H9 (cell line): ENCODE results near the gene UPF3B. TPM values are rescaled to one million over a fixed set of nuclear protein-coding genes. Genes with fewer than 3 reads are reported as not detected.

Experiments used
- DNase-seq: peaks from one replicate; pipeline ENCODE4 v3.0.0-alpha.2; 2017
- H2AFZ ChIP-seq: one replicate; pipeline ENCODE4 v1.6.1; 2013; ENCODE audit warnings: mild to moderate bottlenecking, low read length, control low read depth, moderate library complexity
- H2AK5ac ChIP-seq: 2 replicates; pipeline ENCODE4 v1.6.1; 2013; ENCODE audit warnings: low read length, control low read depth, mixed read lengths; ENCODE audit not compliant: insufficient read length
- H2BK120ac ChIP-seq: one replicate; pipeline ENCODE4 v1.6.1; 2013; ENCODE audit warnings: low read depth, mild to moderate bottlenecking, low read length, control low read depth, inconsistent platforms; ENCODE audit not compliant: poor library complexity, severe bottlenecking
- H2BK12ac ChIP-seq: 2 replicates; pipeline ENCODE4 v1.6.1; 2013; ENCODE audit warnings: low read length, control low read depth, mixed read lengths, low read depth; ENCODE audit not compliant: insufficient read length
- H2BK15ac ChIP-seq: 2 replicates; pipeline ENCODE4 v1.6.1; 2013; ENCODE audit warnings: low read depth, low read length, control low read depth
- H2BK20ac ChIP-seq: one replicate; pipeline ENCODE4 v1.6.1; 2013; ENCODE audit warnings: low read depth, mild to moderate bottlenecking, low read length, control low read depth, inconsistent platforms; ENCODE audit not compliant: poor library complexity, severe bottlenecking
- H2BK5ac ChIP-seq: 2 replicates; pipeline ENCODE4 v1.6.1; 2013; ENCODE audit warnings: low read length, control low read depth, mixed read lengths; ENCODE audit not compliant: insufficient read length
- H3K14ac ChIP-seq: 2 replicates; pipeline ENCODE4 v1.6.1; 2013; ENCODE audit warnings: low read length, control low read depth; ENCODE audit not compliant: insufficient read depth
- H3K18ac ChIP-seq: 2 replicates; pipeline ENCODE4 v1.6.1; 2013; ENCODE audit warnings: low read depth, mild to moderate bottlenecking, mixed read lengths, low read length, control low read depth; ENCODE audit not compliant: insufficient read length
- H3K23ac ChIP-seq: 2 replicates; pipeline ENCODE4 v1.6.1; 2013; ENCODE audit warnings: low read length, control low read depth, mixed read lengths, low read depth; ENCODE audit not compliant: insufficient read length
- H3K23me2 ChIP-seq: 2 replicates; pipeline ENCODE4 v1.6.1; 2013; ENCODE audit warnings: low read depth, mild to moderate bottlenecking, mixed read lengths, low read length, control low read depth; ENCODE audit not compliant: insufficient read length, poor library complexity, severe bottlenecking
- H3K27ac ChIP-seq: 2 replicates; pipeline ENCODE4 v1.5.1; 2013; ENCODE audit warnings: low read length, control low read depth, mixed read lengths, low read depth; ENCODE audit not compliant: insufficient read length
- H3K27me3 ChIP-seq: 2 replicates; pipeline ENCODE4 v1.6.1; 2013; ENCODE audit warnings: low read length, control low read depth, inconsistent platforms; ENCODE audit not compliant: insufficient read depth
- H3K4ac ChIP-seq: 2 replicates; pipeline ENCODE4 v1.6.1; 2013; ENCODE audit warnings: low read depth, mild to moderate bottlenecking, control low read depth, inconsistent platforms, low read length, moderate library complexity
- H3K4me1 ChIP-seq: 2 replicates; pipeline ENCODE4 v1.6.1; 2013; ENCODE audit warnings: low read length, control low read depth, inconsistent platforms; ENCODE audit not compliant: insufficient read depth
- H3K4me2 ChIP-seq: 2 replicates; pipeline ENCODE4 v1.6.1; 2013; ENCODE audit warnings: low read length, control low read depth, mixed read lengths; ENCODE audit not compliant: insufficient read length, insufficient read depth
- H3K56ac ChIP-seq: 2 replicates; pipeline ENCODE4 v1.6.1; 2013; ENCODE audit warnings: low read depth, mild to moderate bottlenecking, mixed read lengths, low read length, control low read depth; ENCODE audit not compliant: insufficient read length
- H3K79me1 ChIP-seq: 2 replicates; pipeline ENCODE4 v1.6.1; 2013; ENCODE audit warnings: low read depth, mild to moderate bottlenecking, moderate library complexity, low read length, control low read depth, inconsistent platforms; ENCODE audit not compliant: insufficient read depth, poor library complexity, severe bottlenecking
- H3K79me2 ChIP-seq: 2 replicates; pipeline ENCODE4 v1.6.1; 2013; ENCODE audit warnings: low read length, control low read depth, inconsistent platforms; ENCODE audit not compliant: insufficient read depth
- H3K9ac ChIP-seq: 2 replicates; pipeline ENCODE4 v1.6.1; 2013; ENCODE audit warnings: low read length, control low read depth, mixed read lengths; ENCODE audit not compliant: insufficient read length; ENCODE audit errors: extremely low read depth
- H3K9me3 ChIP-seq: one replicate; pipeline ENCODE4 v1.6.1; 2013; ENCODE audit warnings: low read depth, low read length, inconsistent platforms; ENCODE audit not compliant: control insufficient read depth
- H3T11ph ChIP-seq: one replicate; pipeline ENCODE4 v1.6.1; 2013; ENCODE audit warnings: mild to moderate bottlenecking, low read length, control low read depth, inconsistent platforms
- H4K20me1 ChIP-seq: one replicate; pipeline ENCODE4 v1.6.1; 2013; ENCODE audit not compliant: control insufficient read depth, insufficient read length, insufficient read depth
- H4K5ac ChIP-seq: 2 replicates; pipeline ENCODE4 v1.6.1; 2013; ENCODE audit warnings: low read depth, mild to moderate bottlenecking, mixed read lengths, low read length, control low read depth; ENCODE audit not compliant: insufficient read length
- H4K8ac ChIP-seq: replicated peaks from 2 replicates; pipeline ENCODE4 v1.6.1; 2013; ENCODE audit warnings: low read length, control low read depth, mixed read lengths, low read depth; ENCODE audit not compliant: insufficient read length
- H4K91ac ChIP-seq: 2 replicates; pipeline ENCODE4 v1.6.1; 2013; ENCODE audit warnings: low read depth, mild to moderate bottlenecking, moderate library complexity, mixed read lengths, low read length, control low read depth; ENCODE audit not compliant: insufficient read length
- H3K27ac Mint-ChIP-seq, 3 experiments: 2 replicates in 2 of 3; 3 replicates in 1 of 3; pipeline ENCODE4 v1.8.0; 2020 to 2021; ENCODE audit warnings: mixed read lengths in 3 of 3, mild to moderate bottlenecking in 1 of 3, moderate library complexity in 1 of 3
- H3K27me3 Mint-ChIP-seq: 2 replicates; pipeline ENCODE4 v1.8.0; 2021; ENCODE audit warnings: low read depth, mild to moderate bottlenecking, moderate library complexity, mixed read lengths
- H3K36me3 Mint-ChIP-seq, 3 experiments: 2 replicates in 2 of 3; 3 replicates in 1 of 3; pipeline ENCODE4 v1.8.0; 2020 to 2021; ENCODE audit warnings: low read depth in 3 of 3, mixed read lengths in 3 of 3; ENCODE audit not compliant: insufficient read depth in 1 of 3
- H3K4me1 Mint-ChIP-seq, 2 experiments: 2 replicates each; pipeline ENCODE4 v1.8.0; 2020; ENCODE audit warnings: mixed read lengths in 2 of 2
- H3K4me3 Mint-ChIP-seq, 2 experiments: 2 replicates in 1 of 2; 3 replicates in 1 of 2; pipeline ENCODE4 v1.8.0; 2020 to 2021; ENCODE audit warnings: mild to moderate bottlenecking in 2 of 2, mixed read lengths in 2 of 2, moderate library complexity in 1 of 2
- H3K9me3 Mint-ChIP-seq, 2 experiments: 2 replicates in 1 of 2; 3 replicates in 1 of 2; pipeline ENCODE4 v1.8.0; 2020; ENCODE audit warnings: mild to moderate bottlenecking in 2 of 2, mixed read lengths in 2 of 2, moderate library complexity in 1 of 2
- WGBS: extraction: QIAGEN DNeasy Blood & Tissue Kit; methylation state at CpG from one replicate; pipeline ENCODE4 v1.1.7; 2013; ENCODE audit warnings: missing lambda C conversion rate, low lambda C conversion rate, mixed read lengths; ENCODE audit not compliant: insufficient read length; ENCODE audit errors: extremely low coverage; 5-methylcytosine and 5-hydroxymethylcytosine counted together
- total RNA-seq: library from RNA; stranded (reverse); gene quantifications from 2 replicates; pipeline ENCODE4 v1.2.1, GENCODE V29; 2021
- TF ChIP-seq, protein P1 (sequence below): fragments of 200-600 bp; sonication (generic); conservative IDR thresholded peaks from 3 replicates; pipeline ENCODE4 v1.8.0; 2021; ENCODE audit warnings: antibody characterized with exemption, mild to moderate bottlenecking

UPF3B gene
- total RNA-seq, 1 experiment from 2014 or later = 31.5 TPM

DNA sequence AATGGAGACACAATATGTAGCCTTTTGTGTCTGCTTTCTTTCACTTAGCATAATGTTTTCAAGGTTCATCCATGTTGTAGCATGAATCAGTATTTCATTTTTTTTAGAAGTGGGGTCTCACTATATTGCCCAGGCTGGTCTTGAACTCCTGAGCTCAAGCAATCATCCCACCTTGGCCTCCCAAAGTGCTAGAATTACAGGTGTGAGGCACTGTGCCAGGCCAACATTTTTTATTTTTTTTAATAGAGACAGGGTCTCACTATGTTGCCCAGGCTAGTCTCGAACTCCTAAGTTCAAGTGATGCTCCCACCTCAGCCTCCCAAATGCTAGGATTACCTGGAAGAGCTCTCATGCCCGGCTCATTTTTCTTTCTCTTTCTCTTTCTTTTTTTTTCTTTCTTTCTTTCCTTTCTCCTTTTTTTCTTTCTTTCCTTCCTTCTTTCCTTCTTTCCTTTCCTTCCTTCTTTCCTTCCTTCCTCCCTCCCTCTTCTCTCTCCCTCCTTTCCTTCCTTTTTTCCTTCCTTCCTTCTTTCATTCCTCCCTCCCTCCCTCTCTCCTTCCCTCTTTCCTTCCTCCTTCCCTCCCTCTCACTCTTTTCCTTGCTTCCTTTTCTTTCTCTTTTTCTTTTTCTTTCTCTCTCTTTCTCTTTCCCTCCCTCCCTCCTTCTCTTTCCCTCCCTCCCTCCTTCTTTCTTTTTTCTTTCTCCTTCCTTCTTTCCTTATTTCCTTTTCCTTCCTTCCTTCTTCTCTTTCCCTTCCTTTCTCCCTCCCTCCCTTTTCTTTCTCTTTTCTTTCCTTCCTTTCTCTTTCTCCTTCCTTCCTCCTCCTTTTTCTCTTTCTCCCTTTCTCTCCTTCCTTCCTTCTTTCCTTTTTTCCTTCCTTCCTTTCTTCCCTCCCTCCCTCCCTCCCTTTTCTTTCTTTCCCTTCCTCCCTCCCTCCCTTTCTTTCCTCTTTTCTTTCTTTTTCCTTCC is 51.2 kb downstream of the UPF3B start:
- Histone ChIP-seq H4K5ac (no peak overlapping the region), H2AFZ (no peak overlapping the region), H4K8ac (no peak overlapping the region), H2BK20ac (no peak overlapping the region), H4K20me1 (no peaks in the 10 kb centered on the region), H3K4me2 (no peak overlapping the region), H3K4ac (no peak overlapping the region), H4K91ac (no peak overlapping the region), H2BK120ac (no peak overlapping the region), H2BK12ac (no peak overlapping the region), H2BK15ac (no peak overlapping the region), H3K18ac (no peak overlapping the region), H3K79me2 (no peaks in the 10 kb centered on the region), H3K9me3 (peaks cover 6% of the 10 kb centered on the region), H3K27me3 (no peaks in the 10 kb centered on the region), H2AK5ac (no peak overlapping the region), H3K27ac (no peak overlapping the region), H3K23ac (no peak overlapping the region), H3K79me1 (no peaks in the 10 kb centered on the region), H3K4me1 (no peaks in the 10 kb centered on the region), H3K14ac (no peak overlapping the region), H3T11ph (no peak overlapping the region), H3K23me2 (no peaks in the 10 kb centered on the region), H2BK5ac (no peak overlapping the region), H3K9ac (no peak overlapping the region), H3K56ac (no peak overlapping the region)
- H3K36me3 Mint-ChIP-seq = peaks cover 0 to 6% (median 3%) of the 10 kb centered on the region in 3 experiments; a peak in 5 of 7 replicates
- no peak overlapping the region for H3K4me3 Mint-ChIP-seq
- H3K9me3 Mint-ChIP-seq = peaks cover 55 to 72% of the 10 kb centered on the region in 2 experiments
- no CpG with 5 or more reads among the region's 2 CpGs for WGBS
- no peak for DNase-seq
- H3K27ac Mint-ChIP-seq = no peak overlapping the region
- H3K27me3 Mint-ChIP-seq = no peaks in the 10 kb centered on the region; the same call in 1 of the 2 replicates
- no peaks in the 10 kb centered on the region for H3K4me1 Mint-ChIP-seq
- TF ChIP-seq, protein P1, sequence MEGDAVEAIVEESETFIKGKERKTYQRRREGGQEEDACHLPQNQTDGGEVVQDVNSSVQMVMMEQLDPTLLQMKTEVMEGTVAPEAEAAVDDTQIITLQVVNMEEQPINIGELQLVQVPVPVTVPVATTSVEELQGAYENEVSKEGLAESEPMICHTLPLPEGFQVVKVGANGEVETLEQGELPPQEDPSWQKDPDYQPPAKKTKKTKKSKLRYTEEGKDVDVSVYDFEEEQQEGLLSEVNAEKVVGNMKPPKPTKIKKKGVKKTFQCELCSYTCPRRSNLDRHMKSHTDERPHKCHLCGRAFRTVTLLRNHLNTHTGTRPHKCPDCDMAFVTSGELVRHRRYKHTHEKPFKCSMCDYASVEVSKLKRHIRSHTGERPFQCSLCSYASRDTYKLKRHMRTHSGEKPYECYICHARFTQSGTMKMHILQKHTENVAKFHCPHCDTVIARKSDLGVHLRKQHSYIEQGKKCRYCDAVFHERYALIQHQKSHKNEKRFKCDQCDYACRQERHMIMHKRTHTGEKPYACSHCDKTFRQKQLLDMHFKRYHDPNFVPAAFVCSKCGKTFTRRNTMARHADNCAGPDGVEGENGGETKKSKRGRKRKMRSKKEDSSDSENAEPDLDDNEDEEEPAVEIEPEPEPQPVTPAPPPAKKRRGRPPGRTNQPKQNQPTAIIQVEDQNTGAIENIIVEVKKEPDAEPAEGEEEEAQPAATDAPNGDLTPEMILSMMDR = no peak
